NT2/D1 (cell line): ENCODE data around the gene A2ML1.
A peak's percentile ranks its signal among the peaks of the same experiment; 100 is the strongest.
"Not testable (repeated sequence)": the region's sequence is repeated elsewhere in the genome, so short reads cannot be mapped to it uniquely, and the experiment has no call there.

Experiments used
- DNase-seq: peaks from one replicate; pipeline ENCODE4 v3.0.0-alpha.2; 2011; ENCODE audit warnings: low read depth, low spot score
- H3K27me3 ChIP-seq: 2 replicates; pipeline ENCODE4 v1.6.0; 2011; ENCODE audit warnings: mild to moderate bottlenecking; ENCODE audit not compliant: insufficient read length, insufficient read depth
- H3K36me3 ChIP-seq: 2 replicates; pipeline ENCODE4 v1.6.1; 2011; ENCODE audit warnings: mild to moderate bottlenecking, low read length, mixed read lengths; ENCODE audit not compliant: insufficient read depth, insufficient read length
- H3K4me1 ChIP-seq: 2 replicates; pipeline ENCODE4 v1.5.1; 2011; ENCODE audit not compliant: insufficient read depth, insufficient read length
- H3K4me3 ChIP-seq: 2 replicates; pipeline ENCODE4 v1.5.1; 2011; ENCODE audit warnings: low read depth; ENCODE audit not compliant: insufficient read length
- H3K9ac ChIP-seq: 2 replicates; pipeline ENCODE4 v1.6.0; 2011; ENCODE audit warnings: low read depth; ENCODE audit not compliant: insufficient read length
- H3K9me3 ChIP-seq: 2 replicates; pipeline ENCODE4 v1.5.1; 2011; ENCODE audit warnings: mild to moderate bottlenecking, low read length; ENCODE audit not compliant: insufficient read depth
- SUZ12 ChIP-seq: IDR thresholded peaks from 2 replicates; pipeline ENCODE4 v1.6.1; 2011; ENCODE audit not compliant: insufficient read length, insufficient read depth; ENCODE audit errors: extremely low read depth
- YY1 ChIP-seq: IDR thresholded peaks from 2 replicates; pipeline ENCODE4 v1.6.1; 2011; ENCODE audit not compliant: insufficient read length, insufficient read depth
- ZNF274 ChIP-seq: IDR thresholded peaks from 2 replicates; pipeline ENCODE4 v1.6.1; 2011; ENCODE audit warnings: mild to moderate bottlenecking, low read depth, low read length

The A2ML1 gene

DNA sequence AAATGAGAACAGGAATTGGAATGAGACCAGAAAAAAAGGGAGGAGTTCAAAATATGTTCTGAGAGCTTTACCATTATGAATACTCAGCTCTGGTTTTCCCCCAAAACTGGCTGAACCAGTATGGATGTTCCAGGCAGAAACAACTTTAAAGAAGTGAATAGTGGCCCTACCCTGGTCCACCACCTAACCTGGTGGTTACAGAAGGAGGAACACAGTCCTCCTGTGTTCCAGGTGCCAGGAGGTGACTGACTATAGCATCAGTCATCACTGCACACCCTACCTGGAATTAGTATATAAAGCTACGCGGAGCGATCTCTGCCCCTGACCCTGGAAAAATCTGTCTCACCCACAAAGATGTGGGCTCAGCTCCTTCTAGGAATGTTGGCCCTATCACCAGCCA lies at the start of gene A2ML1:
Gene A2ML1 (plus strand): TSS at position 324 of the 400 bp plus-strand sequence. CDS start 31 bp downstream, at position 355.
- no peak for TF ChIP-seq YY1
- Histone ChIP-seq H3K36me3 (no peaks in the 10 kb centered on the region), H3K4me3 (no peak within 1 kb of the TSS), H3K27me3 (no peaks in the 10 kb centered on the region), H3K4me1 (peaks cover 5% of the 10 kb centered on the region), H3K9ac (no peak within 1 kb of the TSS), H3K9me3 (no peaks in the 10 kb centered on the region)
- DNase-seq: no peak

DNA sequence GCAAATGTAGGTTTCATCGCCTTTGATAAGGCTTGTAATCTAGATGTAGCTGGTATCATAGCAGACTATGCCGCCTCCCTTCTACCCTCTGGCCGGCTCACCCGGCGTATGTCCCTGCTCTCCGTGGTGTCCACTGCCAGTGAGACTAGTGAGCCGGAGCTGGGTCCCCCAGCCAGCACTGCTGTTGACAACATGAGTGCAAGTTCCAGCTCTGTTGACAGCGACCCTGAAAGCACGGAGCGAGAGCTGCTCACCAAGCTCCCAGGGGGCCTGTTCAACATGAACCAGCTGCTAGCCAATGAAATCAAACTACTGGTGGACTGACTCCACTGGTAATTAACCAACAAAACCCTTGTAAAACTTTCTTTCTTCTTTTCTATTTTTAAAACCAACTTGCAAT lies 49.0 kb upstream of the A2ML1 start:
- Histone ChIP-seq H3K4me3 (no peak overlapping the region), H3K4me1 (no peaks in the 10 kb centered on the region)

DNA sequence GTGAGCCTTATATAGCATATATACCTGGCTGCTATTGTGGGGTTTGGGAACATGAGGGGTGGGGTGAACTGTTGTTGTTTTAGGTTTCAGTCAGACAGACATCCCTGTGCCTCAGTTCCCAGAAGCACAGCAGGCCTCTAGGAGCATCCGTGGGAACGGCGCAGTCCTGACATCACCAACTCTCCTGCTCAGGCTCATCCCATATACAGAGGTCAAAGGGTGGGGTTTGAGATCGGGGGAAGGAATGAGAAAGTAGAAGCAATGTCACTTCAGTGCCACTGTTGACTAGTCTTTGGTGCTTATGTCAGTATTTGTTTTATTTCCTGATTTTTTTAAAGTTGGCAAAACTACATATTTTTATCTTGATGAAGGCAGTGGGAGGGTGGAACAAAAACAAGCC lies 43.1 kb upstream of the A2ML1 start:
- H3K9ac ChIP-seq: no peak overlapping the region
- TF ChIP-seq YY1: no peak
- TF ChIP-seq ZNF274: no peak
- no peak for TF ChIP-seq SUZ12
- H3K36me3 ChIP-seq: peaks cover 74% of the 10 kb centered on the region
- H3K4me1 ChIP-seq: no peaks in the 10 kb centered on the region
- no peaks in the 10 kb centered on the region for H3K27me3 ChIP-seq
- no peaks in the 10 kb centered on the region for H3K9me3 ChIP-seq
- H3K4me3 ChIP-seq: no peak overlapping the region
- no peak for DNase-seq

More for the DNA sequence above, 49.0 kb upstream of the A2ML1 start:
- no peak for DNase-seq
- Histone ChIP-seq H3K27me3 (no peaks in the 10 kb centered on the region), H3K36me3 (peaks cover 63% of the 10 kb centered on the region), H3K9ac (no peak overlapping the region), H3K9me3 (no peaks in the 10 kb centered on the region)
- TF ChIP-seq YY1 (no peak), ZNF274 (no peak), SUZ12 (no peak)

DNA sequence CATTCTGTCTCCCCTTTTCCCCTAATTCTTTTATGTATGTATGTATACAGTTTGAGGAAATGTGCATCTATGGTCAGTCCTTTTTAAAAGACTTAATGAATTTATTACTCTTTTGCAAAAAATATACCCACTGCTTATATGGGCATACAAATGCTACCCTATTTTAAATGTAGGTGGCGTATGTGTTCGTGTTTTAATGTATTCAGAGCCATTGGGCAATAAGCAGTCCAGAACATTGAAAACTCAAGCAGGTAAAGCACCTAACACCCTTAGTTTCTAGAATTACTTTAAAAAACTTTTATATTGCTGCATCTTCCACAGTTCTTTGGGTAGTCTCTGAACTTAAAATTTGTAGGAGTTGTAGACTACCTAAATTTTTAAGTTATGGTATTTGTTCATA lies 42.6 kb upstream of the A2ML1 start:
- H3K36me3 ChIP-seq: peaks cover 70% of the 10 kb centered on the region
- DNase-seq: no peak
- H3K27me3 ChIP-seq: no peaks in the 10 kb centered on the region
- H3K4me3 ChIP-seq: no peak overlapping the region
- H3K9ac ChIP-seq: no peak overlapping the region
- no peaks in the 10 kb centered on the region for H3K4me1 ChIP-seq
- H3K9me3 ChIP-seq: no peaks in the 10 kb centered on the region
- no peak for TF ChIP-seq SUZ12
- no peak for TF ChIP-seq YY1
- no peak for TF ChIP-seq ZNF274

DNA sequence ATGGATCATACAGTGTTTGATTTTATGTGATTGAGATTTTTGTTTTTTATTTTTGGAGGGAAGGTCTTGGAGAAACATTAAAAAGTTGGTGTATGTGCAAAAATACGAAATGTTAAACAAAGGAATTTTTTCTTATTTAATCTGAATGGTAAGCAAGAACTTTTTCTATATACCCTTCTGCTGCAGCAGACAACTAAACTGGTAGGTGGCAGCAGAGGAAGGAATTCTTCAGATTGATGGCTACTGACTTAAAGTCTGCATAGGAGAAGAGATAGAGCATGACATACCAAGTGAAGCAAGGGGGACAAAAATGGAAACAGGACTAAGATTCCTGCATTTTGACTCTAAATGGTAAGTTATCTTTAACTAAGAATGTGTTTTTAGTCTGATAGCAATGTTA lies 42.0 kb upstream of the A2ML1 start:
- peak; percentile 80 for DNase-seq
- peaks cover 64% of the 10 kb centered on the region for H3K36me3 ChIP-seq

DNA sequence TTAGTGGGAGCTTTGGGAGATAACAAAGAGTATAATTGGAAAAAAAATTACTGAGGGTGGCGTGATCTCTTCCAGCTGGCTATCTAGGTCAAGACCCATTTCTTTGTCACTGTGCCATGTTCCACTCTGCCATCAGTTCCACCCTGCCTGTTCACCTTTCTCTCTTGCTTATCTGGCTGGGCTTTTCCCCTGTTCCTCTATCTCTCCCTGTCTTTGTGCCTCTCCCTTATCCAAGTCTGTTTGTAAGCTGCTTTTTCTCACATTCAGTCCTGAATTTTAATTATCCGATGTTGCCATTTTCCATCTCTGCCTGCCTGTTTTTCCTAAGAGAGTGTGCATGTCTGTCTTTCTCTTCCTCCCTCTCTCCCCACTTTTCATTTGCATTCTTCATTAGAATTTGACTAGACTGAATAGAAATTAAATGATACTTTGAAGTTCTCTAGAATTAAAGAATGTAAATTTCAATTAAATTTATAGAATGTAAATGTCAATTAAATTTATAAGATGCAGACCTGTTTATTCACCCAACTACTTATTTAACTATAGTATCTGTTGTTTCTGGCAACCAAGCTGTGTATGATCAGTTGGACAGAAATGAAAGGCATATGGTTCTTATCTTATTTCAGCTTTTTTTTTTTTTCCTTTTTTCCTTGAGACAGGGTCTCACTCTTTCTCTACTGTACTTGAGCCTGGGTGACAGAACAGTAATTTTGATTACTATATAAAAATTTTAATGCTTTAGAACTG lies 40.9 kb upstream of the A2ML1 start:
- peaks cover 57% of the 10 kb centered on the region for H3K36me3 ChIP-seq
- TF ChIP-seq ZNF274: no peak
- no peak for TF ChIP-seq SUZ12
- H3K9me3 ChIP-seq: peaks cover 9% of the 10 kb centered on the region; the same call in 1 of the 2 replicates

More for the DNA sequence above, 42.0 kb upstream of the A2ML1 start:
- Histone ChIP-seq H3K27me3 (no peaks in the 10 kb centered on the region), H3K4me1 (no peaks in the 10 kb centered on the region), H3K9me3 (no peaks in the 10 kb centered on the region), H3K9ac (no peak overlapping the region), H3K4me3 (no peak overlapping the region)
- no peak for TF ChIP-seq SUZ12
- no peak for TF ChIP-seq YY1
- no peak for TF ChIP-seq ZNF274

GRCh38 chr12:8784290-8784888 lies 38.0 kb upstream of the A2ML1 start:
- H3K36me3 ChIP-seq: peaks cover 36% of the 10 kb centered on the region
- no peak overlapping the region for H3K9ac ChIP-seq
- 0 out of 2 replicates have a peak, but pooled peaks have one; percentile 35 for TF ChIP-seq ZNF274
- TF ChIP-seq YY1: no peak
- no peak for DNase-seq
- no peaks in the 10 kb centered on the region for H3K27me3 ChIP-seq
- H3K4me1 ChIP-seq: no peaks in the 10 kb centered on the region
- peaks cover 23% of the 10 kb centered on the region; the same call in 1 of the 2 replicates for H3K9me3 ChIP-seq
- H3K4me3 ChIP-seq: no peak overlapping the region

More for the DNA sequence above, 40.9 kb upstream of the A2ML1 start:
- Histone ChIP-seq H3K4me1 (no peaks in the 10 kb centered on the region), H3K4me3 (no peak overlapping the region), H3K9ac (no peak overlapping the region), H3K27me3 (no peaks in the 10 kb centered on the region)
- no peak for DNase-seq

GRCh38 chr12:8785499-8785898 lies 36.9 kb upstream of the A2ML1 start:
- no peaks in the 10 kb centered on the region for H3K27me3 ChIP-seq
- H3K36me3 ChIP-seq: peaks cover 32% of the 10 kb centered on the region
- no peak overlapping the region for H3K9ac ChIP-seq
- no peak for DNase-seq
- no peak overlapping the region for H3K4me3 ChIP-seq
- peaks cover 31% of the 10 kb centered on the region; the same call in 1 of the 2 replicates for H3K9me3 ChIP-seq
- no peak for TF ChIP-seq ZNF274
- no peak for TF ChIP-seq SUZ12
- no peak for TF ChIP-seq YY1
- H3K4me1 ChIP-seq: no peaks in the 10 kb centered on the region

GRCh38 chr12:8787206-8787605 lies 35.2 kb upstream of the A2ML1 start:
- H3K9ac ChIP-seq, DNase-seq, H3K4me1 ChIP-seq, H3K27me3 ChIP-seq, H3K4me3 ChIP-seq: not testable (repeated sequence)
- H3K36me3 ChIP-seq: peaks cover 22% of the 10 kb centered on the region
- H3K9me3 ChIP-seq: peaks cover 38% of the 10 kb centered on the region; the same call in 1 of the 2 replicates

DNA sequence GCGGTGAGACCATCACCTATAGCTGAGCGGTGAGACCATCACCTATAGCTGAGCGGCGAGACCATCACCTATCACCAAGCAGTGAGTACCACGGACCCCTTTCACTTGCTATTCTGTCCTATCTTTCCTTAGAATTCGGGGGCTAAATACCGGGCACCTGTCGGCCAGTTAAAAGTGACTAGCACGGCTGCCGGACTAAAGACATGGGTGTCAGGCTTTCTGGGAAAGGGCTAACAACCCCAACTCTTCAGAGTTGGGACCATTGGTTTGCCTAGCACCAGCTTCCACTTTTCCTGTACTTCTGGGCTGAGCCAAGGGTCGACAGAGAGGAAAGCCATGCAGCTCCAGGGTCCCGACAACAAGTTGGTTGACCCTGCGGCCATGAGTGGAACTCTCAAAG lies 33.7 kb upstream of the A2ML1 start:
- DNase-seq, H3K4me3 ChIP-seq, H3K9ac ChIP-seq, H3K4me1 ChIP-seq, H3K27me3 ChIP-seq, H3K36me3 ChIP-seq: not testable (repeated sequence)
- H3K9me3 ChIP-seq: peaks cover 39% of the 10 kb centered on the region; the same call in 1 of the 2 replicates
